Sigmoid colon (tissue), 4 donors: ENCODE measurements around the gene IL1R1.

Source experiments
- POLR2A ChIP-seq, 2 donors: fragments of 450-650 bp; IDR thresholded peaks; one replicate each; pipeline ENCODE4 v1.6.1; 2016; ENCODE audit warnings: antibody characterized with exemption in 2 of 2, mild to moderate bottlenecking in 2 of 2, moderate library complexity in 2 of 2
- POLR2AphosphoS5 ChIP-seq, 4 donors: sonication (generic); formaldehyde crosslinking; IDR thresholded peaks; one replicate each; pipeline ENCODE4 v1.6.1; 2017; ENCODE audit warnings: antibody characterized with exemption in 4 of 4

GRCh38 chr2:102147935-102148334 lies 5.4 kb downstream of the IL1R1 start:
- TF ChIP-seq POLR2A (IDR thresholded peaks at IDR 0.05), result no peak
- peak in 1 of 4 donors; percentile 51 for TF ChIP-seq POLR2AphosphoS5 (IDR thresholded peaks at IDR 0.05)
